ENCODE data around the gene CTR9.

Gene CTR9

GRCh38 chr11:10750838-10751580 is at the start of gene CTR9:
CTR9 (plus strand) TSS chr11:10751246; CDS start chr11:10751413, 167 bp downstream.
- peak; percentile 89 for DNase-seq (ENCODE audit: low read depth)

- DNase-seq (ENCODE audit: low read depth) = no peak
Observed at GRCh38 chr11:10701982-10702381, 49.1 kb upstream of the CTR9 start.

GRCh38 chr11:10708131-10708530 is 42.9 kb upstream of the CTR9 start:
- DNase-seq (ENCODE audit: low read depth) = no peak

GRCh38 chr11:10709299-10710086 is 41.6 kb upstream of the CTR9 start:
- DNase-seq (ENCODE audit: low read depth) = no peak

GRCh38 chr11:10715571-10715970 is 35.5 kb upstream of the CTR9 start:
- no peak for DNase-seq (ENCODE audit: low read depth)

GRCh38 chr11:10716122-10716521 is 34.9 kb upstream of the CTR9 start:
- DNase-seq (ENCODE audit: low read depth) = no peak

- DNase-seq (ENCODE audit: low read depth) = no peak
Observed at GRCh38 chr11:10716543-10717259, 34.3 kb upstream of the CTR9 start.

GRCh38 chr11:10719616-10720015 is 31.4 kb upstream of the CTR9 start:
- DNase-seq (ENCODE audit: low read depth) = no peak

- DNase-seq (ENCODE audit: low read depth) = no peak
Observed at GRCh38 chr11:10720881-10721376, 30.1 kb upstream of the CTR9 start.

GRCh38 chr11:10722307-10722706 is 28.7 kb upstream of the CTR9 start:
- DNase-seq (ENCODE audit: low read depth) = no peak

- DNase-seq (ENCODE audit: low read depth) = no peak
Observed at GRCh38 chr11:10725114-10725906, 25.7 kb upstream of the CTR9 start.

GRCh38 chr11:10725907-10726253 is 25.2 kb upstream of the CTR9 start:
- no peak for DNase-seq (ENCODE audit: low read depth)

- no peak for DNase-seq (ENCODE audit: low read depth)
Observed at GRCh38 chr11:10727146-10727851, 23.7 kb upstream of the CTR9 start.

GRCh38 chr11:10728154-10728553 is 22.9 kb upstream of the CTR9 start:
- DNase-seq (ENCODE audit: low read depth) = no peak

GRCh38 chr11:10728789-10729472 is 22.1 kb upstream of the CTR9 start:
- no peak for DNase-seq (ENCODE audit: low read depth)

- DNase-seq (ENCODE audit: low read depth) = no peak
Observed at GRCh38 chr11:10730151-10730550, 20.9 kb upstream of the CTR9 start.

- no peak for DNase-seq (ENCODE audit: low read depth)
Observed at GRCh38 chr11:10731064-10731680, 19.9 kb upstream of the CTR9 start.

- DNase-seq (ENCODE audit: low read depth) = peak; percentile 96
Observed at GRCh38 chr11:10735481-10736475, 15.3 kb upstream of the CTR9 start.

Data from fibroblast of the conjunctiva (primary cell).